Peyer's patch (tissue), 4 donors: ENCODE measurements around the gene SLC44A5.
"Not testable (repeated sequence)": the region's sequence is repeated elsewhere in the genome, so short reads cannot be mapped to it uniquely, and the experiment has no call there.

Experiments used
- POLR2A ChIP-seq, 2 donors: fragments of 450-650 bp; IDR thresholded peaks; one replicate each; pipeline ENCODE4 v1.5.1; 2017; ENCODE audit warnings: antibody characterized with exemption in 2 of 2, mild to moderate bottlenecking in 2 of 2, moderate library complexity in 2 of 2
- TF ChIP-seq, protein P1 (sequence below), 6 experiments: fragments of 450-650 bp in 4 of 6; fragments of 200-600 bp in 2 of 6; sonication (generic) in 1 of 6; IDR thresholded peaks; one replicate each; pipeline ENCODE4 v1.5.1; 2017 to 2019; ENCODE audit warnings: antibody characterized with exemption in 6 of 6, mild to moderate bottlenecking in 3 of 6, moderate library complexity in 1 of 6

DNA sequence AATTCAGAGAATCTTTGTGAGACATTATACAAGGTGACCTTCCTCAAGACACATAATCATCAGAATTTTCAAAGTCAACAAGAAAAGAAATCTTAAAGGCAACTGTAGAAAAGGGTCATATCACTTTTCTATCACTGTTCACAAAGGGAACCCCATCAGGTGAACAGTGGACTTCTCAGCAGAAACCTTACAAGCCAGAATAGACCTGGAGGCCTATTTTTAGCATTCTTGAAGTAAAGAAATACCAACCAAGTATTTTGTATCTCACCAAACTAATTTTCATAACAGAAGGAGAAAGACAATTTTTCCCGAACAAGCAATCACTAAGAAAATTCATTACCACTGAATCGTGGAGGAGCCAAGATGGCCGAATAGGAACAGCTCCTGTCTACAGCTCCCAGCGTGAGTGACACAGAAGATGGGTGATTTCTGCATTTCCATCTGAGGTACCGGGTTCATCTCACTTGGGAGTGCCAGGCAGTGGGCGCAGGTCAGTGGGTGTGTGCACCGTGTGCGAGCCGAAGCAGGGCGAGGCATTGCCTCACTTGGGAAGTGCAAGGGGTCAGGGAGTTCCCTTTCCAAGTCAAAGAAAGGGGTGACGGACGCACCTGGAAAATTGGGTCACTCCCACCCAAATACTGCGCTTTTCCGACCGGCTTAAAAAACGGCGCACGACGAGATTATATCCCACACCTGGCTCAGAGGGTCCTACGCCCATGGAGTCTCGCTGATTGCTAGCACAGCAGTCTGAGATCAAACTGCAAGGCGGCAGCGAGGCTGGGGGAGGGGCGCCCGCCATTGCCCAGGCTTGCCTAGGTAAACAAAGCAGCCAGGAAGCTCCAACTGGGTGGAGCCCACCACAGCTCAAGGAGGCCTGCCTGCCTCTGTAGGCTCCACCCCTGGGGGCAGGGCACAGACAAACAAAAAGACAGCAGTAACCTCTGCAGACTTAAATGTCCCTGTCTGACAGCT lies 235.2 kb downstream of the SLC44A5 start:
- TF ChIP-seq, protein P1, sequence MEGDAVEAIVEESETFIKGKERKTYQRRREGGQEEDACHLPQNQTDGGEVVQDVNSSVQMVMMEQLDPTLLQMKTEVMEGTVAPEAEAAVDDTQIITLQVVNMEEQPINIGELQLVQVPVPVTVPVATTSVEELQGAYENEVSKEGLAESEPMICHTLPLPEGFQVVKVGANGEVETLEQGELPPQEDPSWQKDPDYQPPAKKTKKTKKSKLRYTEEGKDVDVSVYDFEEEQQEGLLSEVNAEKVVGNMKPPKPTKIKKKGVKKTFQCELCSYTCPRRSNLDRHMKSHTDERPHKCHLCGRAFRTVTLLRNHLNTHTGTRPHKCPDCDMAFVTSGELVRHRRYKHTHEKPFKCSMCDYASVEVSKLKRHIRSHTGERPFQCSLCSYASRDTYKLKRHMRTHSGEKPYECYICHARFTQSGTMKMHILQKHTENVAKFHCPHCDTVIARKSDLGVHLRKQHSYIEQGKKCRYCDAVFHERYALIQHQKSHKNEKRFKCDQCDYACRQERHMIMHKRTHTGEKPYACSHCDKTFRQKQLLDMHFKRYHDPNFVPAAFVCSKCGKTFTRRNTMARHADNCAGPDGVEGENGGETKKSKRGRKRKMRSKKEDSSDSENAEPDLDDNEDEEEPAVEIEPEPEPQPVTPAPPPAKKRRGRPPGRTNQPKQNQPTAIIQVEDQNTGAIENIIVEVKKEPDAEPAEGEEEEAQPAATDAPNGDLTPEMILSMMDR (IDR thresholded peaks at IDR 0.05) = not testable (repeated sequence)
- TF ChIP-seq POLR2A (IDR thresholded peaks at IDR 0.05) = not testable (repeated sequence)
